A673 (cell line): Measurements from ENCODE around the gene HNRNPDL.

Experiments
- CTCF ChIP-seq: fragments of 300-800, 200-600 bp; sonication (generic); conservative IDR thresholded peaks from 2 replicates; pipeline ENCODE4 v1.5.1; 2017; ENCODE audit warnings: low read depth, mild to moderate bottlenecking, antibody characterized with exemption, low read length, moderate library complexity, mixed read lengths
- EZH2 ChIP-seq: fragments of 200-600 bp; sonication (generic); IDR thresholded peaks from 2 replicates; pipeline ENCODE4 v1.6.1; 2017; ENCODE audit warnings: borderline replicate concordance, low read depth, mild to moderate bottlenecking, mixed read lengths, antibody characterized with exemption, low read length; ENCODE audit not compliant: poor library complexity, severe bottlenecking

GRCh38 chr4:82429728-82430192 is 502 bp downstream of the HNRNPDL start:
- no peak for TF ChIP-seq CTCF
- no peak for TF ChIP-seq EZH2
